Fibroblast of lung (primary cell): ENCODE data around the gene GJC2. TPM values are rescaled to one million over a fixed set of nuclear protein-coding genes. Genes with fewer than 3 reads are reported as not detected.

Source experiments
- DNase-seq, 2 donors: peaks; one replicate each; pipeline versions ENCODE4 v3.0.0 to v3.0.0-alpha.2; 2010; ENCODE audit warnings: low read depth in 2 of 2
- H2AFZ ChIP-seq: 2 replicates; pipeline ENCODE4 v1.5.1; 2012; ENCODE audit warnings: low read length, control low read depth, inconsistent platforms
- H3K27ac ChIP-seq: 2 replicates; pipeline ENCODE4 v1.5.1; 2011; ENCODE audit warnings: low read length, control low read depth; ENCODE audit not compliant: insufficient read depth
- H3K27me3 ChIP-seq: 2 replicates; pipeline ENCODE4 v1.5.1; 2011; ENCODE audit warnings: mild to moderate bottlenecking, low read length; ENCODE audit not compliant: control insufficient read depth, insufficient read depth
- H3K36me3 ChIP-seq: 2 replicates; pipeline ENCODE4 v1.5.1; 2011; ENCODE audit warnings: low read length; ENCODE audit not compliant: control insufficient read depth, insufficient read depth
- H3K4me1 ChIP-seq: 2 replicates; pipeline ENCODE4 v1.5.1; 2011; ENCODE audit warnings: low read length; ENCODE audit not compliant: control insufficient read depth, insufficient read depth; ENCODE audit errors: extremely low read depth
- H3K4me2 ChIP-seq: 2 replicates; pipeline ENCODE4 v1.5.1; 2011; ENCODE audit warnings: low read length, control low read depth; ENCODE audit not compliant: insufficient read depth; ENCODE audit errors: extremely low read depth
- H3K4me3 ChIP-seq, 4 experiments: fragments of 200-600 bp in 1 of 4; sonication (generic) in 1 of 4; replicated peaks in 1 of 4; 2 replicates each; pipeline ENCODE4 v1.5.1; 2011 to 2016; ENCODE audit warnings: low read length in 4 of 4, low read depth in 3 of 4, mild to moderate bottlenecking in 3 of 4, control low read depth in 2 of 4, inconsistent platforms in 1 of 4, mixed read lengths in 1 of 4; ENCODE audit not compliant: insufficient read depth in 1 of 4; ENCODE audit errors: control extremely low read depth in 1 of 4
- H3K79me2 ChIP-seq: 2 replicates; pipeline ENCODE4 v1.5.1; 2012; ENCODE audit warnings: mild to moderate bottlenecking, low read length, inconsistent platforms; ENCODE audit not compliant: control insufficient read depth, insufficient read depth
- H3K9ac ChIP-seq: 2 replicates; pipeline ENCODE4 v1.5.1; 2011; ENCODE audit warnings: mild to moderate bottlenecking, low read length, control low read depth; ENCODE audit not compliant: insufficient read depth
- H3K9me3 ChIP-seq: 2 replicates; pipeline ENCODE4 v1.5.1; 2012; ENCODE audit warnings: low read depth, low read length; ENCODE audit not compliant: control insufficient read depth, insufficient read depth
- H4K20me1 ChIP-seq: 2 replicates; pipeline ENCODE4 v1.5.1; 2011; ENCODE audit warnings: low read length; ENCODE audit not compliant: control insufficient read depth, insufficient read depth; ENCODE audit errors: extremely low read depth
- CTCF ChIP-seq, 2 donors: IDR thresholded peaks in 1 of 2; conservative IDR thresholded peaks in 1 of 2; 1 replicate in 1 of 2; 2 replicates in 1 of 2; pipeline ENCODE4 v1.5.1; 2011 to 2012; ENCODE audit warnings: low read length in 2 of 2, control low read depth in 1 of 2, inconsistent platforms in 1 of 2, low read depth in 1 of 2, mild to moderate bottlenecking in 1 of 2
- EZH2 ChIP-seq: IDR thresholded peaks from 2 replicates; pipeline ENCODE4 v1.5.1; 2012; ENCODE audit warnings: low read length, control low read depth, mild to moderate bottlenecking; ENCODE audit errors: missing control alignments
- polyA plus RNA-seq, 2 donors: library from polyadenylated mRNA; depleted of rRNA in 1 of 2; stranded (reverse) in 1 of 2; unstranded in 1 of 2; fragments of >200 nt; gene quantifications; 2 replicates each; pipeline ENCODE4 v1.2.1, GENCODE V29; 2011 to 2012; ENCODE audit warnings: missing spikeins in 1 of 2
- total RNA-seq: library from RNA; depleted of rRNA; stranded (reverse); fragments of >200 nt; gene quantifications from 2 replicates; pipeline ENCODE4 v1.2.1, GENCODE V29; 2014

GJC2 gene
- total and polyA plus RNA-seq, 2 donors (not counting 1 experiment from before 2014, with no cell fraction given): 1.4 to 13.4 TPM

GRCh38 chr1:228154670-228155571 lies 5.2 kb downstream of the GJC2 start:
- Histone ChIP-seq H3K4me1 (peaks cover 17% of the 10 kb centered on the region), H3K27ac (no peak overlapping the region), H3K4me2 (no peak overlapping the region), H2AFZ (no peak overlapping the region), H3K36me3 (no peaks in the 10 kb centered on the region), H3K4me3 (no peak overlapping the region), H3K9me3 (no peaks in the 10 kb centered on the region), H3K9ac (no peak overlapping the region), H3K27me3 (no peaks in the 10 kb centered on the region), H4K20me1 (no peaks in the 10 kb centered on the region), H3K79me2 (peaks cover 6% of the 10 kb centered on the region)
- TF ChIP-seq EZH2: no peak
- no peak for TF ChIP-seq CTCF (conservative IDR thresholded peaks at IDR 0.05 in 1 of 2, IDR thresholded peaks at IDR 0.05 in 1 of 2; ENCODE audit: low read depth in 1 of 2, low read length in 2 of 2)
- no peak for DNase-seq

- no peak overlapping the region for H3K27ac ChIP-seq
- TF ChIP-seq EZH2: no peak
- no peak for TF ChIP-seq CTCF (conservative IDR thresholded peaks at IDR 0.05 in 1 of 2, IDR thresholded peaks at IDR 0.05 in 1 of 2; ENCODE audit: low read depth in 1 of 2, low read length in 2 of 2)
- H3K36me3 ChIP-seq: no peaks in the 10 kb centered on the region
- H3K79me2 ChIP-seq: peaks cover 6% of the 10 kb centered on the region
- H2AFZ ChIP-seq: no peak overlapping the region
- H3K27me3 ChIP-seq: no peaks in the 10 kb centered on the region
- no peak overlapping the region for H3K9ac ChIP-seq
- H4K20me1 ChIP-seq: no peaks in the 10 kb centered on the region
- DNase-seq: no peak
- no peak overlapping the region for H3K4me3 ChIP-seq
- no peaks in the 10 kb centered on the region for H3K9me3 ChIP-seq
- peaks cover 8% of the 10 kb centered on the region for H3K4me1 ChIP-seq
- no peak overlapping the region for H3K4me2 ChIP-seq
Observed at GRCh38 chr1:228155596-228156514, 6.1 kb downstream of the GJC2 start.

- Histone ChIP-seq H3K9ac (no peak overlapping the region), H4K20me1 (no peaks in the 10 kb centered on the region), H3K79me2 (peaks cover 4% of the 10 kb centered on the region), H3K4me3 (no peak overlapping the region), H3K27ac (no peak overlapping the region), H3K4me1 (peaks cover 2% of the 10 kb centered on the region), H3K4me2 (no peak overlapping the region), H3K36me3 (no peaks in the 10 kb centered on the region), H3K9me3 (no peaks in the 10 kb centered on the region), H3K27me3 (no peaks in the 10 kb centered on the region), H2AFZ (no peak overlapping the region)
- DNase-seq: no peak
- no peak for TF ChIP-seq EZH2
- TF ChIP-seq CTCF (conservative IDR thresholded peaks at IDR 0.05 in 1 of 2, IDR thresholded peaks at IDR 0.05 in 1 of 2; ENCODE audit: low read depth in 1 of 2, low read length in 2 of 2): no peak
Observed at GRCh38 chr1:228156515-228156881, 6.8 kb downstream of the GJC2 start.
